ENCODE data around the gene PCDHGA11.
"Not testable (repeated sequence)": the region's sequence is repeated elsewhere in the genome, so short reads cannot be mapped to it uniquely, and the experiment has no call there.

PCDHGA11 gene

DNA sequence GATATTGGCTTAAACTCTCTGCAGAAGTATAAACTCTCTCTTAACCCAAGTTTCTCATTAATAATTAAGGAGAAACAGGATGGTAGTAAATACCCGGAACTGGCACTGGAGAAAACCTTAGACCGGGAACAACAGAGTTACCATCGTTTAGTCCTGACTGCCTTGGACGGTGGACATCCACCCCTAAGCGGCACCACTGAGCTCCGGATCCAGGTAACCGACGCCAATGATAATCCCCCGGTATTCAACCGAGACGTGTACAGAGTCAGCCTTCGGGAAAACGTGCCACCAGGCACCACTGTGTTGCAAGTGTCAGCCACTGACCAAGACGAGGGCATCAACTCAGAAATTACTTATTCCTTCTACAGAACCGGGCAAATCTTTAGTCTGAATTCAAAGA, 22.2 kb upstream of the PCDHGA11 start:
- no peak for FAIRE-seq
- DNase-seq (ENCODE audit: low spot score) = no peak

DNA sequence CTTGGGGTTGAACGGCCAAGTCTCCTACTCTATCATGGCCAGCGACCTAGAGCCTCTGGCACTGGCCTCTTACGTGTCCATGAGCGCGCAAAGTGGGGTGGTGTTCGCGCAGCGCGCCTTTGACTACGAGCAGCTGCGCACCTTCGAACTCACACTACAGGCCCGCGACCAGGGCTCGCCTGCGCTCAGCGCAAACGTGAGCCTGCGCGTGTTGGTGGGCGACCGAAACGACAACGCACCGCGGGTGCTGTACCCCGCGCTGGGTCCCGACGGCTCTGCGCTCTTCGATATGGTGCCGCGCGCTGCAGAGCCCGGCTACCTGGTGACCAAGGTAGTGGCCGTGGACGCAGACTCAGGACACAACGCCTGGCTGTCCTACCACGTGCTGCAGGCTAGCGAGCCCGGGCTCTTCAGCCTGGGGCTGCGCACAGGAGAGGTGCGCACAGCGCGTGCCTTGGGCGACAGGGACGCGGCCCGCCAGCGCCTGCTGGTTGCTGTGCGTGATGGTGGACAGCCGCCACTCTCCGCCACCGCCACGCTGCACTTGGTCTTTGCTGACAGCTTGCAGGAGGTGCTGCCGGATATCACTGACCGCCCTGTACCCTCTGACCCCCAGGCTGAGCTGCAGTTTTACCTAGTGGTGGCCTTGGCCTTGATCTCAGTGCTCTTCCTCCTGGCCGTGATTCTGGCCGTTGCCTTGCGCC, 21.1 kb upstream of the PCDHGA11 start:
- DNase-seq (ENCODE audit: low spot score) (no peak), FAIRE-seq (no peak)

DNA sequence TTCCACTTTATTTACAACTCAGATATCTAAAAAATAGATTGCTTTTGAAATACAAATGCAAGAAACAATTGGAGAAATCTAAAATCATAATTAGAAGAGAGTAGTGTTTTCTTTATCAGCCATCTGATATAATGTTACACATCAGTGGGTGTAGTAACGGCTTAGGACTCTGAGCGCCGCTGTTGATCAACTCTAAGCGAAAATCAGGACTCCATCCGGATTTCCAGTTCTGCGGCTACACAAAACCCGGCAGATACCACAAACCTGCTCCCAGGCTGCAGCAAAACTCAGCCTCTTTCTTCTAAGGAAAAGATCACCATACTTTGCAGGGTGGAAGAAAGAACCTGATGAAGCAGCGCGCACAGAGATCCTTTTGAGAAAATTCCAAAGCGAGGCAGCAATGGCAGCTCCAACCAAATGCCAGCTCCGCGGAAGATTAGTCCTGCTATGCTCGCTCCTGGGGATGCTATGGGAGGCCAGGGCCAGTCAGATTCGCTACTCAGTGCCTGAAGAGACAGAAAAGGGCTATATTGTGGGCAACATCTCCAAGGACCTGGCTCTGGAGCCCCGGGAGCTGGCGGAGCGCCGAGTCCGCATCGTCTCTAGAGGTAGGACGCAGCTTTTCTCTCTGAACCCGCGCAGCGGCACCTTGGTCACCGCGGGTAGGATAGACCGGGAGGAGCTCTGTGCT, 18.2 kb upstream of the PCDHGA11 start, which contains the start of gene PCDHGA9:
PCDHGA9 (plus strand) TSS at position 226 of the 691 bp plus-strand sequence; CDS start at position 401, 175 bp downstream.
- no peak for FAIRE-seq
- DNase-seq (ENCODE audit: low spot score) = no peak

DNA sequence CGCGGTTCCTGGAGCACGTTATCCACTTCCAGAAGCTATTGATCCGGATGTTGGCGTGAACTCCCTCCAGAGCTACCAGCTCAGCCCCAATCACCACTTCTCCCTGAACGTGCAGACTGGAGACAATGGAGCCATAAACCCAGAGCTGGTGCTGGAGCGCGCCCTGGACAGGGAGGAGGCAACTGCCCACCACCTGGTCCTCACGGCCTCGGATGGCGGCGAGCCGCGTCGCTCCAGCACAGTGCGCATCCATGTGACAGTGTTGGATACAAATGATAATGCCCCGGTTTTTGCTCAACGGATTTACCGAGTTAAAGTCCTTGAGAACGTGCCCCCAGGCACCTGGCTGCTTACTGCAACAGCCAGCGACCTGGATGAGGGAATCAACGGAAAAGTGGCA, 17.5 kb upstream of the PCDHGA11 start:
- FAIRE-seq = no peak
- no peak for DNase-seq (ENCODE audit: low spot score)

DNA sequence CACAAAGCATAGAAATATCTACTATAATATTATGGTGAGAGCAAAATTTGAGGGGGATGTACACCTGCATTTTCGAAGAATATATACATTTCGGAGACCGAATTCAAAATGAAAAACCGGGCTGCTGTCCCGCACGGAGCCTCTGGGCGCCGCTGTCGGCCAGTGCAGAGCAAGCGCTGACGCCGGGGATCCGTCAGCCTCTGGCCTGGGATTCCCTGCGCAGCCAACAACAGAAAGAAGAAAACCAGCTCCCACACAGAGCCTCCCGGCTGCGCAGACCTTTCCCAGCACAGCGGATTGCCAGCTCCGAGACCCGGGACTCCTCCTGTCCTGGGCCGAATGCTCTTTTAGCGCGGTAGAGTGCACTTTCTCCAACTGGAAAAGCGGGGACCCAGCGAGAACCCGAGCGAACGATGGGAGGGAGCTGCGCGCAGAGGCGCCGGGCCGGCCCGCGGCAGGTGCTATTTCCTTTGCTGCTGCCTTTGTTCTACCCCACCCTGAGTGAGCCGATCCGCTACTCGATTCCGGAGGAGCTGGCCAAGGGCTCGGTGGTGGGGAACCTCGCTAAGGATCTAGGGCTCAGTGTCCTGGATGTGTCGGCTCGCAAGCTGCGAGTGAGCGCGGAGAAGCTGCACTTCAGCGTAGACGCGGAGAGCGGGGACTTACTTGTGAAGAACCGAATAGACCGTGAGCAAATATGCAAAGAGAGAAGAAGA, 12.9 kb upstream of the PCDHGA11 start, which contains the start of gene PCDHGB6:
PCDHGB6 (plus strand) TSS at position 232 of the 716 bp plus-strand sequence; CDS start at position 414, 182 bp downstream.
- FAIRE-seq; DNase-seq (ENCODE audit: low spot score): not testable (repeated sequence)

DNA sequence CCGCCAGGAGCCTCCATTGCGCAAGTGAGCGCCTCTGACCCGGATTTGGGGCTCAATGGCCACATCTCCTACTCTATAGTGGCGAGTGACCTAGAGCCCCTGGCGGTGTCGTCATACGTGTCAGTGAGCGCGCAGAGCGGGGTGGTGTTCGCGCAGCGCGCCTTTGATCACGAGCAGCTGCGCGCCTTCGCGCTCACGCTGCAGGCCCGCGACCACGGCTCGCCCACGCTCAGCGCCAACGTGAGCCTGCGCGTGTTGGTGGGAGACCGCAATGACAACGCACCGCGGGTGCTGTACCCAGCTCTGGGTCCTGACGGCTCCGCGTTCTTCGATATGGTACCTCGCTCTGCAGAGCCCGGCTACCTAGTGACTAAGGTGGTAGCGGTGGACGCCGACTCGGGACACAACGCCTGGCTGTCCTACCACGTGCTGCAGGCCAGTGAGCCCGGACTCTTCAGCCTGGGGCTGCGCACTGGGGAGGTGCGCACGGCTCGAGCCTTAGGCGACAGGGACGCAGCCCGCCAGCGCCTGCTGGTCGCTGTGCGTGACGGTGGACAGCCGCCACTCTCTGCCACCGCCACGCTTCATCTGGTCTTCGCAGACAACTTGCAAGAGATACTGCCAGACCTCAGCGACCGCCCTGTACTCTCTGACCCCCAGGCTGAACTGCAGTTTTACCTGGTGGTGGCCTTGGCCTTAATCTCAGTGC, 11.1 kb upstream of the PCDHGA11 start:
- FAIRE-seq (no peak), DNase-seq (ENCODE audit: low spot score) (no peak)

DNA sequence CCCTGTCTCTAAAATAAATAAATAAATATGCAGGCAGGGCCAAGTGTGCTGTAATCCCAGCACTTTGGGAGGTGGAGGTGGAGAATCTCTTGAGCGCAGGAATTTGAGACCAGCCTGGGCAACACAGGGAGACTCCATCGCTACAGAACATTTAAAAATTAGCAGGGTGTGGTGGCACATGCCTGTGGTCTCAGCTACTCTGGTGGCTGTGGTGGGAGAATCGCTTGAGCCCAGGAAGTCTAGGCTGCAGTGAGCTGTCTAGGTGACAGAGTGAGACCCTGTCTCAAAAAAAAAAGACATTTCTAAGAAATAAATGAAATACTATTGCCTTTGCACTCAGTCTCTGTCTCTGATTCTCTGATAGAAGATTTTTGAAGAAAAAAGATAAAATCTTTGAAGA, 9.3 kb upstream of the PCDHGA11 start:
- FAIRE-seq (no peak), DNase-seq (ENCODE audit: low spot score) (no peak)

DNA sequence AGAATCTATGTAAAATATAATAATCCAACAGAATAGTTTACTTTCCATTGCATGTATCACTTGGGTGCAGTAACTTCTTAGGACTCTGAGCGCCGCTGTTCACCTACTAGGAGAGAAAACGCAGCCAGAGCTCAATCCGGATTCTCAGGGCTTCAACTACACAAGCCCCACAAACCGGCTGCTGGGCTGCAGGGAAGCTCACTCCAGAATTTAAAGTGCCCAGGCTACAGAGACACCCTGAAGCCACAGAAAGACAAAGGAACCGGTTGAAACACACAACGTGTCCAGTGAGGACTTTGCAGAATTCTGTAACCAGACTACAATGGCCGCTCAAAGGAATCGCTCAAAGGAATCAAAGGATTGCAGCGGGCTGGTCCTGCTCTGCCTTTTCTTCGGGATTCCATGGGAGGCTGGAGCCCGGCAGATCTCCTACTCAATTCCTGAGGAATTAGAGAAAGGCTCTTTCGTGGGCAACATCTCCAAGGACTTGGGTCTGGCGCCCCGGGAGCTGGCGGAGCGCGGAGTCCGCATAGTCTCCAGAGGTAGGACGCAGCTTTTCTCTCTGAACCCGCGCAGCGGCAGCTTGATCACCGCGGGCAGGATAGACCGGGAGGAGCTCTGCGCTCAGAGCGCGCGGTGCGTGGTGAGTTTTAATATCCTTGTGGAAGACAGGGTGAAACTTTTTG, 7.9 kb upstream of the PCDHGA11 start, which contains the start of gene PCDHGA10:
PCDHGA10 (plus strand) TSS at position 134 of the 686 bp plus-strand sequence; CDS start at position 323, 189 bp downstream.
- no peak for FAIRE-seq
- DNase-seq (ENCODE audit: low spot score) = peak; percentile 24

DNA sequence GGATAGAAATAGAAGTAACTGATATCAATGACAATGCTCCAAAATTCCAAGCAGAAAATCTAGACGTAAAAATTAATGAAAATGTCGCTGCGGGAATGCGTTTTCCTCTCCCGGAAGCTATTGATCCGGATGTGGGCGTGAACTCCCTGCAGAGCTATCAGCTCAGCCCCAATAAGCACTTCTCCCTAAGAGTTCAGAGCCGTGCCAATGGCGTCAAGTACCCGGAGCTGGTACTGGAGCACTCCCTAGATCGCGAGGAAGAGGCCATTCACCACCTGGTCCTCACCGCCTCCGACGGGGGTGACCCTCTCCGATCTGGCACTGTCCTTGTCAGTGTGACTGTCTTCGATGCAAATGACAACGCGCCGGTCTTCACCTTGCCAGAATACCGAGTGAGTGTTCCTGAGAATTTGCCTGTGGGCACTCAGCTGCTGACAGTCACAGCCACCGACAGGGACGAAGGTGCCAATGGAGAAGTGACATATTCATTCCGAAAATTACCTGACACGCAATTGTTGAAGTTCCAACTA, 7.2 kb upstream of the PCDHGA11 start:
- no peak for FAIRE-seq
- no peak for DNase-seq (ENCODE audit: low spot score)

DNA sequence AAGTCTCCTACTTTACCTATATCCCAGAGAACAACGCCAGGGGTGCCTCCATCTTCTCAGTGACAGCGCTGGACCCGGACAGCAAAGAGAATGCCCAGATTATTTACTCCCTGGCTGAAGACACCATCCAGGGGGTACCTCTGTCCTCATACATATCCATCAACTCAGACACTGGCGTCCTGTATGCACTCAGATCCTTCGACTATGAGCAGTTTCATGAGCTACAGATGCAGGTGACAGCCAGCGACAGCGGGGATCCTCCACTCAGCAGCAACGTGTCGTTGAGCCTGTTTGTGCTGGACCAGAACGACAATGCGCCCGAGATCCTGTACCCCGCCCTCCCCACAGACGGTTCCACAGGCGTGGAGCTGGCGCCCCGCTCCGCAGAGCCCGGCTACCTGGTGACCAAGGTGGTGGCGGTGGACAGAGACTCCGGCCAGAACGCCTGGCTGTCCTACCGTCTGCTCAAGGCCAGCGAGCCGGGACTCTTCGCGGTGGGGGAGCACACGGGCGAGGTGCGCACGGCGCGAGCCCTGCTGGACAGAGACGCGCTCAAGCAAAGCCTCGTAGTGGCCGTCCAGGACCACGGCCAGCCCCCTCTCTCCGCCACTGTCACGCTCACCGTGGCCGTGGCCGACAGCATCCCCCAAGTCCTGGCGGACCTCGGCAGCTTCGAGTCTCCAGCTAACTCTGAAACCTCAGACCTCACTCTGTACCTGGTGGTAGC, 6.1 kb upstream of the PCDHGA11 start:
- FAIRE-seq; DNase-seq (ENCODE audit: low spot score): not testable (repeated sequence)

DNA sequence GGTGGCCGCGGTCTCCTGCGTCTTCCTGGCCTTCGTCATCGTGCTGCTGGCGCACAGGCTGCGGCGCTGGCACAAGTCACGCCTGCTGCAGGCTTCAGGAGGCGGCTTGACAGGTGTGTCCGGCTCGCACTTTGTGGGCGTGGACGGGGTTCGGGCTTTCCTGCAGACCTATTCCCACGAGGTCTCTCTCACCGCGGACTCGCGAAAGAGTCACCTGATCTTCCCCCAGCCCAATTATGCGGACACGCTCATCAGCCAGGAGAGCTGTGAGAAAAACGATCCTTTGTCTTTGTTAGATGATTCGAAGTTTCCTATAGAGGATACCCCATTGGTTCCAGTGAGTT, 5.6 kb upstream of the PCDHGA11 start:
- not testable (repeated sequence) for FAIRE-seq

DNA sequence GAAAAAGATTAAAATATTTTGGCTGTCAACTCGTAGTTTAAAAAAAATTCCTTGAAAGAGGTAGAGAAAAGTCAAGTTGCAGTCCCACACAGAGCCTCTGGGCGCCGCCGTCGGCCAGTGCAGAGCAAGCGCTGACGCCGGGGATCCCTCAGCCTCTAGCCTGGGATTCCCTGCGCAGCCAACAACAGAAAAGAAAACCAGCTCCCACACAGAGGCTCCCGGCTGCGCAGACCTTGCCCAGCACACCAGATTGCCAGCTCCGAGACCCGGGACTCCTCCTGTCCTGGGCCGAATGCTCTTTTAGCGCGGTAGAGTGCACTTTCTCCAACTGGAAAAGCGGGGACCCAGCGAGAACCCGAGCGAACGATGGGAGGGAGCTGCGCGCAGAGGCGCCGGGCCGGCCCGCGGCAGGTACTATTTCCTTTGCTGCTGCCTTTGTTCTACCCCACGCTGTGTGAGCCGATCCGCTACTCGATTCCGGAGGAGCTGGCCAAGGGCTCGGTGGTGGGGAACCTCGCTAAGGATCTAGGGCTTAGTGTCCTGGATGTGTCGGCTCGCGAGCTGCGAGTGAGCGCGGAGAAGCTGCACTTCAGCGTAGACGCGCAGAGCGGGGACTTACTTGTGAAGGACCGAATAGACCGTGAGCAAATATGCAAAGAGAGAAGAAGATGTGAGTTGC, 3.2 kb upstream of the PCDHGA11 start, which contains the start of gene PCDHGB7:
PCDHGB7 (plus strand) TSS at position 184 of the 679 bp plus-strand sequence; CDS start at position 367, 183 bp downstream.
- FAIRE-seq = not testable (repeated sequence)

More for the DNA sequence above, 5.6 kb upstream of the PCDHGA11 start:
- not testable (repeated sequence) for DNase-seq (ENCODE audit: low spot score)

DNA sequence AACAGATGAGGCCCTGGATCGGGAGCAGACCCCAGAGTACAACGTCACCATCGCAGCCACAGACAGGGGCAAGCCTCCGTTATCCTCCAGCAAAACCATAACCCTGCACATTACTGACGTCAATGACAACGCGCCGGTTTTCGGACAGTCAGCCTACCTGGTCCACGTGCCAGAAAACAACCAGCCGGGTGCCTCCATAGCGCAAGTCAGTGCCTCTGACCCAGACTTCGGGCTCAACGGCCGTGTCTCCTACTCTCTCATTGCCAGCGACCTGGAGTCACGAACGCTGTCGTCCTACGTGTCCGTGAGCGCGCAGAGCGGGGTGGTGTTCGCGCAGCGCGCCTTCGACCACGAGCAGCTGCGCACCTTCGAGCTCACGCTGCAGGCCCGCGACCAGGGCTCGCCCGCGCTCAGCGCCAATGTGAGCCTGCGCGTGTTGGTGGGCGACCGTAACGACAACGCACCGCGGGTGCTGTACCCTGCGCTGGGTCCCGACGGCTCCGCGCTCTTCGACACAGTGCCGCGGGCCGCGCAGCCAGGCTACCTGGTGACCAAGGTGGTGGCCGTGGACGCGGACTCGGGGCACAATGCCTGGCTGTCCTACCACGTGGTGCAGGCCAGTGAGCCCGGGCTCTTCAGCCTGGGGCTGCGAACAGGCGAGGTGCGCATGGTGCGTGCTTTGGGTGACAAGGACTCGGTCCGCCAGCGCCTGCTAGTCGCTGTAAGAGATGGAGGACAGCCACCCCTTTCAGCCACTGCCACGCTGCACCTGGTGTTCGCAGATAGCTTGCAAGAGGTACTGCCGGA, 1.6 kb upstream of the PCDHGA11 start:
- FAIRE-seq (no peak), DNase-seq (ENCODE audit: low spot score) (no peak)

More for the DNA sequence above, 3.2 kb upstream of the PCDHGA11 start, which contains the start of gene PCDHGB7:
- DNase-seq (ENCODE audit: low spot score) = not testable (repeated sequence)

DNA sequence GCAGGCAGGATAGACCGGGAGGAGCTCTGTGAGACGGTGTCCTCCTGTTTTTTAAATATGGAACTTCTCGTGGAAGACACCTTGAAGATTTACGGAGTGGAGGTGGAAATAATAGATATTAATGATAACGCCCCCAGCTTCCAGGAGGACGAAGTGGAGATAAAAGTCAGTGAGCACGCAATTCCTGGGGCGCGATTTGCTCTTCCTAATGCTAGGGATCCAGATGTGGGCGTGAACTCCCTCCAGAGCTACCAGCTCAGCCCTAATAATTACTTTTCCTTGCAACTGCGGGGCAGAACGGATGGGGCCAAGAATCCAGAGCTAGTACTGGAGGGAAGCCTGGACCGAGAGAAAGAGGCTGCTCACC, 621 bp downstream of the PCDHGA11 start:
- DNase-seq (ENCODE audit: low spot score) = no peak
- no peak for FAIRE-seq

DNA sequence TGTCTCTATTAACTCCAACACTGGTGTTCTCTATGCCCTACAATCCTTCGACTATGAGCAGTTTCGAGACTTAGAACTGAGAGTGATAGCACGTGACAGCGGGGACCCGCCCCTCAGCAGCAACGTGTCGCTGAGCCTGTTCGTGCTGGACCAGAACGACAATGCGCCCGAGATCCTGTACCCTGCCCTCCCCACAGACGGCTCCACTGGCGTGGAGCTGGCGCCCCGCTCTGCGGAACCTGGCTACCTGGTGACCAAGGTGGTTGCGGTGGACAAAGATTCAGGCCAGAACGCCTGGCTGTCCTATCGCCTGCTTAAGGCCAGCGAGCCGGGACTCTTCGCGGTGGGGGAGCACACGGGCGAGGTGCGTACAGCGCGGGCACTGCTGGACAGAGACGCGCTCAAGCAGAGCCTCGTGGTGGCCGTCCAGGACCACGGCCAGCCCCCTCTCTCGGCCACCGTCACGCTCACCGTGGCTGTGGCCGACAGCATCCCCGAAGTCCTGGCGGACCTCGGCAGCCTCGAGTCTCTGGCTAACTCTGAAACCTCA, 2.0 kb downstream of the PCDHGA11 start:
- no peak for FAIRE-seq
- no peak for DNase-seq (ENCODE audit: low spot score)

DNA sequence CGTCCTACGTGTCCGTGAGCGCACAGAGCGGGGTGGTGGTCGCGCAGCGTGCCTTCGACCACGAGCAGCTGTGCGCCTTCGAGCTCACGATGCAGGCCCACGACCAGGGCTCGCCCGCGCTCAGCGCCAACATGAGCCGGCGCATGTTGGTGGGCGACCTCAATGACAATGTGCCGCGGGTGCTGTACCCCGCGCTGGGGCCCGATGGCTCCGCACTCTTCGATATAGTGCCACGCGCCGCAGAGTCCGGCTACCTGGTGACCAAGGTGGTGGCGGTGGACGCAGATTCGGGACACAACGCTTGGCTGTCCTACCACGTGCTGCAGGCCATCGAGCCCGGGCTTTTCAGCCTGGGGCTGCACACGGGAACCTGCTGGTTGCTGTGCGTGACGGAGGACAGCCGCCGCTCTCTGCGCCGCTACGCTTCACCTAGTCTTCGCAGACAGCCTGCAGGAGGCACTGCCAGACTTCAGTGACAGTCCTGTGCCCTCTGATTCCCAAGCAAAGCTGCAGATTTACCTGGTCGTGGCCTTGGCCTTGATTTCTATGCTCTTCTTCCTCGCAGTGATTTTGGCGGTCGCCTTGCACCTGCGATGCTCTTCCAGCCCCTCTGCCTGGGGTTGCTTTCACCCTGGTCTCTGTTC, 7.1 kb downstream of the PCDHGA11 start:
- DNase-seq (ENCODE audit: low spot score) (no peak), FAIRE-seq (no peak)

Measured in urothelium cell line (cell line).